ENCODE measurements around the gene AGBL4.

GRCh38 chr1:48726139-48726538 lies 1297.6 kb downstream of the AGBL4 start:
- TF ChIP-seq CTCF (optimal IDR thresholded peaks at IDR 0.05 in 1 of 3, IDR thresholded peaks at IDR 0.05 in 1 of 3, conservative IDR thresholded peaks at IDR 0.05 in 1 of 3; ENCODE audit: extremely low read depth in 1 of 3, insufficient read depth in 2 of 3, low read length in 3 of 3) = no peak
- TF ChIP-seq EZH2 (IDR thresholded peaks at IDR 0.05; ENCODE audit: low read length) = no peak

Measured in keratinocyte (primary cell).